ENCODE measurements around the gene IFI44. TPM values are rescaled to one million over a fixed set of nuclear protein-coding genes. Genes with fewer than 3 reads are reported as not detected.

IFI44 gene
- total and polyA plus RNA-seq, 2 of the 8 experiments (the other 6 are each of a cell fraction or from before 2014, with no cell fraction given) = not detected

DNA sequence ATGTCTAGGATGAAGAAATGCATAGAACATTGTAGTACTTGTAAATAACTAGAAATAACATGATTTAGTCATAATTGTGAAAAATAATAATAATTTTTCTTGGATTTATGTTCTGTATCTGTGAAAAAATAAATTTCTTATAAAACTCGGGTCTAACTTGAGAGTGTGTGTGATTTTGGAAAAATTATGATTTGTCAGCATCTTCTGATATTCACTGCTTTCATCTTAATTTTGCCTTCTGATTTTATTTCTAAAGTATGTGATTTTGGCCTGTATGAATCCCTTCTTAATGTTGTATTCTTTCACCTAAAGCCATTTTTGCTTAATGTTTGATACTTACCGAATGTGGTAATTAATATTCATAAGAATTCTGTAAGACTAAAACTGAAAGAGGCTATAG lies 14.3 kb downstream of the IFI44 start (continued):
- no peak for TF ChIP-seq TCF12 (IDR thresholded peaks at IDR 0.05; ENCODE audit: low read depth, low read length)
